ENCODE results near the gene COMMD8. TPM values are rescaled to one million over a fixed set of nuclear protein-coding genes. Genes with fewer than 3 reads are reported as not detected.

The COMMD8 gene
- total RNA-seq, 1 experiment from 2014 or later, result 10.9 TPM

DNA sequence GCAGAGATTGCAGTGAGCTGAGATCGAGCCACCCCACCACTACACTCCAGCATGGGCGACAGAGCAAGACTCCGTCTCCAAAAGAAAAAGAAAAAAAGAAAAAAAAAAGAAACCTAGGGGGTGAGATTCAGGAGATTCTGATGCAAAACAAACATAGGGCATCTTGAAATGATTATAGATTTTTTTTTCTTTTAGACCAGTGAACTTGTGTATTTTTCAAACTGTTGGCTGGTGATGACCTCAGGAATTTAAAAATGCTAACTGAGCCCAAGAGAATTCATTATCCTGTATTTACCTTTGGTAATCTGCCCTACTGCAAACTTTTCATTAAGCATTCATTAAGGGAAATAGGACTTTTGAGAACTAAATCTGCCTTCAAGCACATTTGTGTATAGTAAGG is 42.2 kb upstream of the COMMD8 start:
- H2BK12ac ChIP-seq (ENCODE audit: insufficient read length, low read depth, low read length), result no peak overlapping the region
- H3K4ac ChIP-seq (ENCODE audit: low read depth, low read length), result no peak overlapping the region
- TF ChIP-seq, protein P1, sequence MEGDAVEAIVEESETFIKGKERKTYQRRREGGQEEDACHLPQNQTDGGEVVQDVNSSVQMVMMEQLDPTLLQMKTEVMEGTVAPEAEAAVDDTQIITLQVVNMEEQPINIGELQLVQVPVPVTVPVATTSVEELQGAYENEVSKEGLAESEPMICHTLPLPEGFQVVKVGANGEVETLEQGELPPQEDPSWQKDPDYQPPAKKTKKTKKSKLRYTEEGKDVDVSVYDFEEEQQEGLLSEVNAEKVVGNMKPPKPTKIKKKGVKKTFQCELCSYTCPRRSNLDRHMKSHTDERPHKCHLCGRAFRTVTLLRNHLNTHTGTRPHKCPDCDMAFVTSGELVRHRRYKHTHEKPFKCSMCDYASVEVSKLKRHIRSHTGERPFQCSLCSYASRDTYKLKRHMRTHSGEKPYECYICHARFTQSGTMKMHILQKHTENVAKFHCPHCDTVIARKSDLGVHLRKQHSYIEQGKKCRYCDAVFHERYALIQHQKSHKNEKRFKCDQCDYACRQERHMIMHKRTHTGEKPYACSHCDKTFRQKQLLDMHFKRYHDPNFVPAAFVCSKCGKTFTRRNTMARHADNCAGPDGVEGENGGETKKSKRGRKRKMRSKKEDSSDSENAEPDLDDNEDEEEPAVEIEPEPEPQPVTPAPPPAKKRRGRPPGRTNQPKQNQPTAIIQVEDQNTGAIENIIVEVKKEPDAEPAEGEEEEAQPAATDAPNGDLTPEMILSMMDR (conservative IDR thresholded peaks at IDR 0.05), result no peak
- no peak overlapping the region for H3K14ac ChIP-seq (ENCODE audit: insufficient read depth, low read length)
- H3K36me3 Mint-ChIP-seq (ENCODE audit: insufficient read depth in 1 of 3, low read depth in 3 of 3), result no peaks in the 10 kb centered on the region; a peak in 1 of 7 replicates
- no peak overlapping the region for H2BK20ac ChIP-seq (ENCODE audit: low read depth, low read length, poor library complexity, severe bottlenecking)
- no peak overlapping the region for H2AK5ac ChIP-seq (ENCODE audit: insufficient read length, low read length)
- H4K91ac ChIP-seq (ENCODE audit: insufficient read length, low read depth, low read length), result no peak overlapping the region
- H3K18ac ChIP-seq (ENCODE audit: insufficient read length, low read depth, low read length), result no peak overlapping the region
- no peak overlapping the region for H3K23ac ChIP-seq (ENCODE audit: insufficient read length, low read depth, low read length)
- no peak overlapping the region for H3K56ac ChIP-seq (ENCODE audit: insufficient read length, low read depth, low read length)
- H3K79me2 ChIP-seq (ENCODE audit: insufficient read depth, low read length), result no peaks in the 10 kb centered on the region
- no peak overlapping the region for H4K5ac ChIP-seq (ENCODE audit: insufficient read length, low read depth, low read length)
- no peaks in the 10 kb centered on the region for H3K23me2 ChIP-seq (ENCODE audit: insufficient read length, low read depth, low read length, poor library complexity, severe bottlenecking)
- H3K4me1 ChIP-seq (ENCODE audit: insufficient read depth, low read length), result no peaks in the 10 kb centered on the region
- H2BK5ac ChIP-seq (ENCODE audit: insufficient read length, low read length), result no peak overlapping the region
- no peak overlapping the region for H3K4me2 ChIP-seq (ENCODE audit: insufficient read depth, insufficient read length, low read length)
- H3K27ac ChIP-seq (ENCODE audit: insufficient read length, low read depth, low read length), result no peak overlapping the region
- H3K9ac ChIP-seq (ENCODE audit: extremely low read depth, insufficient read length, low read length), result no peak overlapping the region
- no peak overlapping the region for H4K8ac ChIP-seq (replicated peaks; ENCODE audit: insufficient read length, low read depth, low read length)
- peaks cover 13 to 14% of the 10 kb centered on the region in 2 experiments for H3K4me1 Mint-ChIP-seq
- H2BK15ac ChIP-seq (ENCODE audit: low read depth, low read length), result no peak overlapping the region
- no peaks in the 10 kb centered on the region for H3K27me3 Mint-ChIP-seq (ENCODE audit: low read depth)
- no peak overlapping the region for H2BK120ac ChIP-seq (ENCODE audit: low read depth, low read length, poor library complexity, severe bottlenecking)
- H3K27me3 ChIP-seq (ENCODE audit: insufficient read depth, low read length), result no peaks in the 10 kb centered on the region
- no peak for DNase-seq
- H3K9me3 ChIP-seq (ENCODE audit: control insufficient read depth, low read depth, low read length), result no peaks in the 10 kb centered on the region
- no peaks in the 10 kb centered on the region for H4K20me1 ChIP-seq (ENCODE audit: control insufficient read depth, insufficient read depth, insufficient read length)
- no peaks in the 10 kb centered on the region for H3K79me1 ChIP-seq (ENCODE audit: insufficient read depth, low read depth, low read length, poor library complexity, severe bottlenecking)
- no peak overlapping the region for H2AFZ ChIP-seq (ENCODE audit: low read length)
- no CpG with 5 or more reads among the region's 3 CpGs for WGBS (ENCODE audit: extremely low coverage, insufficient read length, low lambda C conversion rate)
- H3T11ph ChIP-seq (ENCODE audit: low read length), result no peak overlapping the region
- H3K27ac Mint-ChIP-seq, result no peak overlapping the region
- no peaks in the 10 kb centered on the region for H3K9me3 Mint-ChIP-seq
- no peak overlapping the region for H3K4me3 Mint-ChIP-seq

All from H9 (cell line).